GM19099 (cell line): Measurements from ENCODE around the gene VBP1.

ENCODE experiments used
- POLR2A ChIP-seq: IDR thresholded peaks from 3 replicates; pipeline ENCODE4 v1.6.1; 2011; ENCODE audit warnings: low read depth; ENCODE audit not compliant: insufficient read length; ENCODE audit errors: extremely low read depth

The VBP1 gene

GRCh38 chrX:155246748-155247147, 30.5 kb downstream of the VBP1 start:
- no peak for TF ChIP-seq POLR2A

- no peak for TF ChIP-seq POLR2A
Observed at GRCh38 chrX:155247497-155247896, 31.2 kb downstream of the VBP1 start.

- no peak for TF ChIP-seq POLR2A
Observed at GRCh38 chrX:155251391-155251790, 35.1 kb downstream of the VBP1 start.

GRCh38 chrX:155259752-155260151, 43.5 kb downstream of the VBP1 start:
- TF ChIP-seq POLR2A: no peak

- TF ChIP-seq POLR2A: no peak
Observed at GRCh38 chrX:155262970-155263754, 46.9 kb downstream of the VBP1 start.

GRCh38 chrX:155263854-155264628, 47.8 kb downstream of the VBP1 start, which contains the start of gene RAB39B:
RAB39B (minus strand) TSS chrX:155264491; CDS start chrX:155264288, 203 bp downstream.
- peak; percentile 47 for TF ChIP-seq POLR2A

- TF ChIP-seq POLR2A: no peak
Observed at GRCh38 chrX:155266439-155266838, 50.2 kb downstream of the VBP1 start.

- TF ChIP-seq POLR2A: no peak
Observed at GRCh38 chrX:155270969-155271368, 54.7 kb downstream of the VBP1 start.

- TF ChIP-seq POLR2A: no peak
Observed at GRCh38 chrX:155279873-155280272, 63.6 kb downstream of the VBP1 start.
